Activated T-cell treated with anti-CD3 and anti-CD28 coated beads, Interleukin-2, amount 50 U/mL, for 4 hours (primary cell): ENCODE measurements around the gene CD79B. TPM values are rescaled to one million over a fixed set of nuclear protein-coding genes. Genes with fewer than 3 reads are reported as not detected.
A peak's percentile ranks its signal among the peaks of the same experiment; 100 is the strongest.
"Not testable (repeated sequence)": the region's sequence is repeated elsewhere in the genome, so short reads cannot be mapped to it uniquely, and the experiment has no call there.

Source experiments
- ATAC-seq, 2 donors: fragments of 200-7000 bp; cut with Tn5 transposase; one replicate each; pipeline ENCODE4 v1.10.0; 2021
- DNase-seq: peaks from one replicate; pipeline ENCODE4 v3.0.0-alpha.2; 2020
- H3K27me3 Mint-ChIP-seq: one replicate; pipeline ENCODE4 v1.8.0; 2021; ENCODE audit warnings: low read depth, mixed read lengths
- H3K36me3 Mint-ChIP-seq: one replicate; pipeline ENCODE4 v1.8.0; 2022; ENCODE audit warnings: mixed read lengths; ENCODE audit not compliant: insufficient read depth
- H3K4me1 Mint-ChIP-seq: one replicate; pipeline ENCODE4 v1.8.0; 2021; ENCODE audit warnings: low read depth, mixed read lengths
- H3K4me3 Mint-ChIP-seq: one replicate; pipeline ENCODE4 v1.8.0; 2021; ENCODE audit warnings: mild to moderate bottlenecking, moderate library complexity, mixed read lengths
- H3K9me3 Mint-ChIP-seq: one replicate; pipeline ENCODE4 v1.8.0; 2021; ENCODE audit warnings: mixed read lengths
- total RNA-seq, 3 donors: library from RNA; stranded (reverse); gene quantifications; one replicate each; pipeline ENCODE4 v1.2.1, GENCODE V29; 2021

CD79B gene
- total RNA-seq, 3 donors from 2014 or later: 15.3 to 21.6 (median 17.1) TPM

- not testable (repeated sequence) for H3K9me3 Mint-ChIP-seq, H3K36me3 Mint-ChIP-seq, H3K27me3 Mint-ChIP-seq, DNase-seq, H3K4me1 Mint-ChIP-seq, H3K4me3 Mint-ChIP-seq
- ATAC-seq: peak in 1 of 2 donors; percentile 27
These were observed 35.4 kb downstream of the CD79B start, which contains the start of gene CSH1 for GRCh38 chr17:63896524-63897354. Gene CSH1 (minus strand): TSS chr17:63896574. CDS start chr17:63896511, 63 bp downstream.

GRCh38 chr17:63894821-63895220 lies 37.3 kb downstream of the CD79B start:
- not testable (repeated sequence) for DNase-seq, ATAC-seq, H3K9me3 Mint-ChIP-seq, H3K27me3 Mint-ChIP-seq, H3K4me1 Mint-ChIP-seq, H3K4me3 Mint-ChIP-seq, H3K36me3 Mint-ChIP-seq

- ATAC-seq, DNase-seq, H3K27me3 Mint-ChIP-seq, H3K9me3 Mint-ChIP-seq, H3K4me3 Mint-ChIP-seq, H3K36me3 Mint-ChIP-seq, H3K4me1 Mint-ChIP-seq: not testable (repeated sequence)
These were observed 38.1 kb downstream of the CD79B start for GRCh38 chr17:63894021-63894420.

DNA sequence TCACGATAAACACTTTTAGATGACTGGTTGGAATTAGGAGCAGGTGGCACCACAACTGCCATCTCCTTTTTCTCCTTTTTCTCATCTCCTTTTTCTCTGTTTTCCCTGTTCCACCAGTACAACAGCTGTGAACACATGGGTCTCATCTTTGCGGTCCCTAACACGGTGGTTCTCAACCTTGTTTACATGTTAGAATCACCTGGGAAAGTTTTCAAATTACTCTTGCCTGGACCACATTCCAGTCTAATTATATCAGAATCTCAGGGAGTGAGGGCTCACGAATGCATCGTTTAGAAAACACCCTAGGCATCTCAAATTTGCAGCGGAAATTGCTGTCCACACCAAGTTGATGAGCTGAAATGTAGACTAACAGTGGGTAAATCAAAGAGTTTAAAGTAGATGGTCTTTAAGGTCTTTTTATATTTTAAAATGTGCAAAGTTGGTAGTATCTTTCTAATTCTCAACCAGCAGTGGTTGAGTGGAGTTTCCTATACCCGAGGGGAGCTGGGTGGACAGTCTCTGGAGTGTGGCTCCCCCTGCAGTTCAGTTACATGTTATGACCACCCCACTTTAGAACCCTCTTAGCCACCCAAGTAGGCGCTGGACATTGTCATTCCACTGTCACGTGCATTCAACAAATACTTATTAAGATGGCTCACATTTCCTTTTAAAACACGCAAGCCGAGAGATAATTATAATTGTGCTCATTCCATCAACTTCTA lies 39.7 kb downstream of the CD79B start:
- not testable (repeated sequence) for H3K4me3 Mint-ChIP-seq, ATAC-seq, H3K4me1 Mint-ChIP-seq, H3K9me3 Mint-ChIP-seq, DNase-seq, H3K27me3 Mint-ChIP-seq, H3K36me3 Mint-ChIP-seq

GRCh38 chr17:63889026-63889848 lies 42.9 kb downstream of the CD79B start:
- not testable (repeated sequence) for H3K4me1 Mint-ChIP-seq, H3K4me3 Mint-ChIP-seq, H3K9me3 Mint-ChIP-seq, H3K36me3 Mint-ChIP-seq, H3K27me3 Mint-ChIP-seq, DNase-seq
- ATAC-seq: peak; percentile 70 to 74

DNA sequence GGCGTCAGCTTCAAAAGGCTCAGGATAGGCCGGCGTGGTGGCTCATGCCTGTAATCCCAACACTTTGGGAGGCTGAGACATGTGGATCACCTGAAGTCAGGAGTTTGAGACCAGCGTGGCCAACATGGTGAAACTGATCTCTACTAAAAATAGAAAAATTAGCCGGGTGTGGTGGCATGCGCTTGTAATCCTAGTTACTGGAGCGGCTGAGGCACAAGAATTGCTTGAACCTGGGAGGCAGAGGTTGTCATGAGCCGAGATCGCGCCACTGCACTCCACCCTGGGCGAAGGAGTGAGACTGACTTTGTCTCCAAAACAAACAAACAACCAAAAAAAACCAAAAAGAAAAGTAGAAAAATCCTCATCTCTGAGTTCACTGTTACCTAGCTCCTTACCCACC lies 47.0 kb downstream of the CD79B start:
- H3K9me3 Mint-ChIP-seq, H3K4me3 Mint-ChIP-seq, H3K4me1 Mint-ChIP-seq, DNase-seq, ATAC-seq, H3K36me3 Mint-ChIP-seq, H3K27me3 Mint-ChIP-seq: not testable (repeated sequence)

DNA sequence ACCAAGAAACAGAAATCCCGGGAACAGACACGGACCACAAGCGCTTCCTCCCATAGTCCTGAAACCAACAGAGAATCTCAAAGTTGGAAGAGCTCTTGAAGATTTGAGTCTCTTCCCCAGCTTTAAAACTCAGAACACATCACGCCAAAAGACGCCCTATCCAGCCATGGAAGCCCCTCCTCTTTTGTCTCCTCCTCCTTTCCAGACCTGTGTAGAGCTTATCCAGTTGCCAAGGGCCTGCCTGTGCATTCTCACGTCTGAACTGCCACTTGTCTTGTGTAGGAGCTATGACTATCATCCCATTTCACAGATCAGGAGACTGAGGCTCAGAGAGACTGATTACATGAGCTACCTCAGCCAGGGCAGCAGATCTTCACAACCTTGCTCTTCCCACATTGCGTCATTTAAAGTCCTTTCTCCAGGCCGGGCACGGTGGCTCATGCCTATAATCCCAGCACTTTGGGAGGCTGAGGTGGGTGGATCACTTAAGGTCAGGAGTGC lies 49.5 kb downstream of the CD79B start:
- H3K4me1 Mint-ChIP-seq, ATAC-seq, H3K27me3 Mint-ChIP-seq, H3K36me3 Mint-ChIP-seq, H3K4me3 Mint-ChIP-seq, DNase-seq, H3K9me3 Mint-ChIP-seq: not testable (repeated sequence)

DNA sequence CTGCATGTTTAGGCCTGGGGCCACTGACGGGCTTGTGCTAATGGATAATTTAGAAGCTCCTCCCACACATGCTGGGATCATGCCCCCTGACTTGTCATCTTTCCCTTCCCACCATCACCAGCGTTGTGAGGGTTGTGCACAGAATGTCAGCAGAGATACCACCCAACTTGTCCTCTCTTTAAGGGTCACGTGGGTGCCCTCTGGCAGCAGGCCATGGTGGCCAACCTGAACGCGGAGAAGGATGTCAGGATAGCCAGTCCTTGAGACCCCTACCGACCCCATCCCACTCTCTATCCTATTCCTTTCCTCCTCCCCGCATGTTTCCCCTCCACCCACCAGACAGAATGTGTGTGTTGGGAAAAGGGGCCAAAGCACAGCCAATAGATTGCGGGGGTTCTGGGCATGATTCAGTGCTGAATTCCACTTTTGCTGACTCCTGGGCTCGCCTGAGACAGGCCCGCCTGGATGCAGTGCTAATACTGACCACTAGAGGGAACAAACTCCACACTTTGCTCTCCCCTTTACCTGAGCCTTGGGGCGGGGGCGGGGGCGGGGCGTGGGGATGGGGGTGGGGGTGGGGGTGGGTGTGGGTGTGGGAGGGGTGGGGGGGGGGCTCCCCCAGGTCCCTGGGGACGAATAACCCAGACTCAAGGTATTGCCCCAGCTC lies 50.1 kb downstream of the CD79B start, which contains the start of gene GH2:
TSS of gene GH2 (minus strand) at position 10 of the 667 bp plus-strand sequence. CDS start 143 bp downstream, outside the sequence.
- Mint-ChIP-seq H3K27me3 (no peaks in the 10 kb centered on the region), H3K9me3 (no peaks in the 10 kb centered on the region), H3K4me1 (peaks cover 2% of the 10 kb centered on the region), H3K36me3 (no peaks in the 10 kb centered on the region), H3K4me3 (no peak within 1 kb of the TSS)
- ATAC-seq: peak; percentile 90 to 93
- DNase-seq: peak; percentile 53

DNA sequence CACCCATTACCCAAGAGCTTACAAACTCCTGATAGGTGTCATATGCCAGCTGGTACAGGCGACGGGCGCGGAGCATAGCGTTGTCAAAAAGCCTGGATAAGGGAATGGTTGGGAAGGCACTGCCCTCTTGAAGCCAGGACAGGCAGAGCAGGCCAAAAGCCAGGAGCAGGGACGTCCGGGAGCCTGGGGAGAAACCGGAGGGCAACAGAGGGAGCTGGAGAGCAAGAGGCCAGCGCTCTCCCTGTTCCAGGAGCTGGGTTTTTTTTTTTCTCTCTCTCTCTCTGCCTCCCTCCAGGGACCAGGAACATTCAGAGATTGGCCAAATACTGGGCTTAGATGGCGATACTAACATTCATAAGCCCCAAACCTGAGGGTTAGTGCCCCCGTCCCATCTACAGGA lies 50.8 kb downstream of the CD79B start:
- H3K9me3 Mint-ChIP-seq, DNase-seq, ATAC-seq, H3K4me1 Mint-ChIP-seq, H3K36me3 Mint-ChIP-seq, H3K4me3 Mint-ChIP-seq, H3K27me3 Mint-ChIP-seq: not testable (repeated sequence)

DNA sequence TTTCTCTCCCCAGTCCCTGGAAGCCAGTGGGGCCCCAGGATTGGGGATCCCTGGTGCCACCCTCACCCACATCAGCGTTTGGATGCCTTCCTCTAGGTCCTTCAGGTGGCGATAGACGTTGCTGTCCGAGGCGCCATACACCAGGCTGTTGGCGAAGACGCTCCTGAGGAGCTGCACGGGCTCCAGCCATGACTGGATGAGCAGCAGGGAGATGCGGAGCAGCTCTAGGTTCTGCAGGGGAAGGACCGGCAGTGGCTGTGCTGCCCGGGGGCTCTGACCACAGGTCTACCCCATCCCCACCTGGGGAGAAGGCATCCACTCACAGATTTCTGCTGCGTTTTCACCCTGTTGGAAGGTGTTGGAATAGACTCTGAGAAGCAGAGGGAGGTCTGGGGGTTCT lies 51.4 kb downstream of the CD79B start:
- Mint-ChIP-seq H3K36me3 (no peaks in the 10 kb centered on the region), H3K4me1 (peaks cover 2% of the 10 kb centered on the region), H3K9me3 (no peaks in the 10 kb centered on the region), H3K4me3 (no peak overlapping the region), H3K27me3 (no peaks in the 10 kb centered on the region)
- DNase-seq: no peak
- ATAC-seq: no peak

Other genes starting within 250 kb of the CD79B start
- gene LIMD2, start 232.2 kb downstream of the CD79B start, total RNA-seq: 100 to 1,000 TPM; 119 to 169 (median 146) TPM
- gene STRADA, start 190.5 kb downstream of the CD79B start, total RNA-seq: 10 to 100 TPM; 35.8 to 37.7 (median 35.9) TPM
- 100 to 1,000 TPM in 2 of 3 donors, 10 to 100 TPM in 1; 99.5 to 103 (median 102) TPM for gene CCDC47, start 158.7 kb downstream of the CD79B start, total RNA-seq
- 100 to 1,000 TPM in 1 of 3 donors, 10 to 100 TPM in 2; 95.1 to 112 (median 95.3) TPM for gene DDX42, start 158.2 kb downstream of the CD79B start, total RNA-seq
- 100 to 1,000 TPM; 272 to 298 (median 280) TPM for gene PSMC5, start 104.9 kb downstream of the CD79B start, total RNA-seq
- gene FTSJ3, start 104.7 kb downstream of the CD79B start, total RNA-seq: 100 to 1,000 TPM; 123 to 169 (median 157) TPM
- 10 to 100 TPM; 81.4 to 87.9 (median 83.8) TPM for gene SMARCD2, start 89.6 kb downstream of the CD79B start, total RNA-seq
- not detected for gene CSH2, start 58.7 kb downstream of the CD79B start, total RNA-seq
- gene GH2, start 50.4 kb downstream of the CD79B start, total RNA-seq: not detected
- not detected for gene CSH1, start 35.8 kb downstream of the CD79B start, total RNA-seq
- gene CSHL1, start 21.1 kb downstream of the CD79B start, total RNA-seq: not detected
- gene GH1, start 13.5 kb downstream of the CD79B start, total RNA-seq: not detected
- gene SCN4A, start 40.6 kb upstream of the CD79B start, total RNA-seq: under 1 TPM in 2 of 3 donors, not detected in 1; 0.05 to 0.14 TPM
- gene PRR29, start 66.0 kb upstream of the CD79B start, total RNA-seq: under 1 TPM in 1 of 3 donors, not detected in 2; 0.16 TPM
- gene ICAM2, start 88.3 kb upstream of the CD79B start, total RNA-seq: 10 to 100 TPM; 67.0 to 88.9 (median 77.1) TPM
- gene ERN1, start 197.8 kb upstream of the CD79B start, total RNA-seq: 10 to 100 TPM; 16.2 to 29.3 (median 21.0) TPM